Measurements from ENCODE around the gene C3orf49. TPM values are rescaled to one million over a fixed set of nuclear protein-coding genes. Genes with fewer than 3 reads are reported as not detected.

The C3orf49 gene
- total RNA-seq, 1 experiment from 2014 or later: not detected

DNA sequence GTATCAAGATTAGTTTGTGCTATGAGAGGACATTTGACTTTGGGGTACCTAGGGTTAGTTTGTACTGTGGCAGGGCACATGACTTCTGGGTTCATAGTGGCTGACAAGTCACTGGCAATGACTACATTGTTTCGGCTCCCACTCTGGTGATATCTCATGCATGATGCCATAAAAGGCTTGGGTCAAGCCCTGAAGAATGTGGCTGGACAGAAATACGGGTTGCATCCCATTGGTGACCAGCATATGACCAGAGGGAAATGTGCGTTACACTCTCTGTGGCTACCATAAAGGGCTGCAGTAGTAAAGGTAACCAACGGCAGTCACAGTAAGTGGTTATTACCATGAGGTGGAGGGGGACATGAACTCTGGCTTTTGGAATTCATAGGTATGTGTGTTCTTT lies 26.1 kb downstream of the C3orf49 start:
- H2AFZ ChIP-seq (ENCODE audit: low read depth, low read length, poor library complexity, severe bottlenecking): no peak overlapping the region
- ChIA-PET POLR2A (no interaction called here), RAD21 (ENCODE audit: low non-redundant PET in 1 of 2, low total read pairs in 2 of 2, uncharacterized antibody in 2 of 2, unreplicated experiment in 2 of 2) (no interaction called here), CTCF (no interaction called here)
- H3K9ac ChIP-seq (ENCODE audit: low read length): no peak overlapping the region
- H3K9me2 ChIP-seq (ENCODE audit: insufficient read depth): no peaks in the 10 kb centered on the region
- intact Hi-C loops (cut with micrococcal nuclease): no loop called here
- H3K36me3 ChIP-seq (ENCODE audit: control insufficient read depth in 1 of 2, insufficient read depth in 2 of 2, low read length in 2 of 2): no peaks in the 10 kb centered on the region
- TF ChIP-seq RAD21 (IDR thresholded peaks at IDR 0.05; ENCODE audit: low read depth) (no peak), ELF1 (IDR thresholded peaks at IDR 0.05; ENCODE audit: borderline replicate concordance, low read depth) (no peak)
- H3K4me1 ChIP-seq (ENCODE audit: control insufficient read depth in 1 of 2, insufficient read depth in 2 of 2, low read length in 2 of 2): peaks cover 7 to 28% of the 10 kb centered on the region in 2 experiments
- no peak overlapping the region for H3K27ac ChIP-seq (ENCODE audit: low read depth, low read length)
- no peak for ATAC-seq
- BruUV-seq (replicated peaks): no TSS peak
- DNase-seq (ENCODE audit: low read depth, low spot score): no peak
- H3K4me3 ChIP-seq (replicated peaks in 1 of 2; ENCODE audit: low read depth in 1 of 2, low read length in 2 of 2): no peak overlapping the region
- no peaks in the 10 kb centered on the region for H3K27me3 ChIP-seq (ENCODE audit: insufficient read depth, low read length)
- H4K20me1 ChIP-seq (ENCODE audit: insufficient read depth): no peaks in the 10 kb centered on the region
- H3K4me2 ChIP-seq (ENCODE audit: low read length): no peak overlapping the region
- H3K79me2 ChIP-seq (ENCODE audit: insufficient read depth, low read length): peaks cover 65% of the 10 kb centered on the region
- no peaks in the 10 kb centered on the region for H3K9me3 ChIP-seq (ENCODE audit: control insufficient read depth in 1 of 2, insufficient read depth in 1 of 2, low read depth in 1 of 2, low read length in 2 of 2)

GRCh38 chr3:63847718-63848450 lies 28.8 kb downstream of the C3orf49 start:
- no peak for TF ChIP-seq TCF7L2 (IDR thresholded peaks at IDR 0.05; ENCODE audit: borderline replicate concordance, extremely low read depth, insufficient read depth, insufficient read length)
- peak; percentile 23; the same call in 1 of the 2 replicates for TF ChIP-seq SP1 (IDR thresholded peaks at IDR 0.05; ENCODE audit: low read depth)
- TF ChIP-seq EZH2 (IDR thresholded peaks at IDR 0.05): no peak
- no peak for TF ChIP-seq POLR2A (IDR thresholded peaks at IDR 0.05; ENCODE audit: borderline replicate concordance, extremely low read depth, insufficient read depth, insufficient read length)
- TF ChIP-seq CEBPB (IDR thresholded peaks at IDR 0.05; ENCODE audit: low read depth): no peak
- TF ChIP-seq SIN3A (IDR thresholded peaks at IDR 0.05; ENCODE audit: low read depth): no peak
- Histone ChIP-seq H3K4me3 (replicated peaks in 1 of 2; ENCODE audit: low read depth in 1 of 2, low read length in 2 of 2) (no peak overlapping the region), H3K9me2 (ENCODE audit: insufficient read depth) (no peaks in the 10 kb centered on the region), H3K27me3 (ENCODE audit: insufficient read depth, low read length) (no peaks in the 10 kb centered on the region), H4K20me1 (ENCODE audit: insufficient read depth) (no peaks in the 10 kb centered on the region), H2AFZ (ENCODE audit: low read depth, low read length, poor library complexity, severe bottlenecking) (no peak overlapping the region), H3K4me1 (ENCODE audit: control insufficient read depth in 1 of 2, insufficient read depth in 2 of 2, low read length in 2 of 2) (peaks cover 7 to 36% of the 10 kb centered on the region in 2 experiments), H3K9me3 (ENCODE audit: control insufficient read depth in 1 of 2, insufficient read depth in 1 of 2, low read depth in 1 of 2, low read length in 2 of 2) (no peaks in the 10 kb centered on the region), H3K9ac (ENCODE audit: low read length) (no peak overlapping the region), H3K79me2 (ENCODE audit: insufficient read depth, low read length) (peaks cover 76% of the 10 kb centered on the region), H3K27ac (ENCODE audit: low read depth, low read length) (no peak overlapping the region), H3K36me3 (ENCODE audit: control insufficient read depth in 1 of 2, insufficient read depth in 2 of 2, low read length in 2 of 2) (no peaks in the 10 kb centered on the region), H3K4me2 (ENCODE audit: low read length) (peak overlapping the region; percentile 42; the same call in 1 of the 2 replicates)
- no TSS peak for BruUV-seq (replicated peaks)
- ChIA-PET RAD21 (ENCODE audit: low non-redundant PET in 1 of 2, low total read pairs in 2 of 2, uncharacterized antibody in 2 of 2, unreplicated experiment in 2 of 2) (no interaction called here), POLR2A (no interaction called here), CTCF (no interaction called here)
- intact Hi-C loops (cut with micrococcal nuclease): no loop called here
- ATAC-seq: no peak
- no peak for DNase-seq (ENCODE audit: low read depth, low spot score)
